ENCODE results near the gene ACCS.

- TF ChIP-seq POLR2A (IDR thresholded peaks at IDR 0.05) = no peak
- TF ChIP-seq CTCF (IDR thresholded peaks at IDR 0.05) = no peak
Observed at GRCh38 chr11:44037658-44037998, 28.4 kb upstream of the ACCS start.

Data from testis (tissue), 2 donors.